Stimulated activated CD8-positive, alpha-beta memory T cell treated with anti-CD3 and anti-CD28 coated beads, Interleukin-2, amount 100 ng/mL, for 48 hours (primary cell): ENCODE measurements around the gene ADGRG3.

Experiments
- DNase-seq, 2 donors: peaks; one replicate each; pipeline ENCODE4 v3.0.0-alpha.2; 2020; ENCODE audit warnings: low read depth in 2 of 2

ADGRG3 gene

GRCh38 chr16:57736419-57737351 lies 68.6 kb downstream of the ADGRG3 start:
- peak in 1 of 2 donors; percentile 14 for DNase-seq

DNA sequence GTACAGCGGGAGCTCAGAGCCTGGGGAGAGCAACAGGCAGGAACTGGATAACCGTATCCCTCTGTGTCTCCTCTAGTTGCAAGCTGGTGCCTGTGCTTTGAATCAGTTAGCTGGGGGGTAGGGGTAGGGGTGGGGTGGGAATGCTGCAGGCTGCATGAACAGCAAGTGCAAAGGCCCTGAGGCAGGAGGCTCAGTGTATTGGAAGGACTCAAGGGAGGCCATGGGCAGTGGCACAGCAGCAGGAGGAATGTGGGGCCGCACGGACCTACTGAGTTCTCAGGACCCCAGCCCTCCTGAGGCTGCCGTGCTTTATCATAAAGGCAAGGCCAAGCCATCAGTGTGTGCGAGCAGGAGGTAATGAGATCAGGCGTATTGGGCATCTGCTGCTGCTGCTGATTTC lies 70.7 kb downstream of the ADGRG3 start:
- no peak for DNase-seq
